ENCODE data around the gene CDKN2B-AS1. TPM values are rescaled to one million over a fixed set of nuclear protein-coding genes. Genes with fewer than 3 reads are reported as not detected.
"Not testable (repeated sequence)": the region's sequence is repeated elsewhere in the genome, so short reads cannot be mapped to it uniquely, and the experiment has no call there.

CDKN2B-AS1 gene
- polyA plus RNA-seq, 1 donor: 0.15 TPM

DNA sequence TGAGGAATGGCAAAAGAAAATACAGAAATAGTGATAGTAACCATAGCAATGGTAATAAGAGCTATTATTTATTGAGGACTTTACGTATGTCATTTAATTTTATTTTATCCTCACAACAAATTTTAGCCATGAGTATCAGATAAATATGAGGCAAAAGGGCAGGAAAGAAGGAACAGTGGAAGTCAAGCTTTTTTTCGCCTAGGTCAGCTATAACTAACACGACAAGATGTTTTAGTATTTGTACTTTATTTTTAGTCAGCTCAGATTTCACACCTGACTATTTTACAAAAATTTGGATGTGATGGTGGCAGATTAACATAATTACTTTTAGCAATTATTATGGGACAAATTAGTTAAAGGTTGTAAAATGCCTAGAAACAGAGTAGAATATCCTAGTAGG is 49.3 kb downstream of the CDKN2B-AS1 start:
- DNase-seq (ENCODE audit: low read depth): no peak

DNA sequence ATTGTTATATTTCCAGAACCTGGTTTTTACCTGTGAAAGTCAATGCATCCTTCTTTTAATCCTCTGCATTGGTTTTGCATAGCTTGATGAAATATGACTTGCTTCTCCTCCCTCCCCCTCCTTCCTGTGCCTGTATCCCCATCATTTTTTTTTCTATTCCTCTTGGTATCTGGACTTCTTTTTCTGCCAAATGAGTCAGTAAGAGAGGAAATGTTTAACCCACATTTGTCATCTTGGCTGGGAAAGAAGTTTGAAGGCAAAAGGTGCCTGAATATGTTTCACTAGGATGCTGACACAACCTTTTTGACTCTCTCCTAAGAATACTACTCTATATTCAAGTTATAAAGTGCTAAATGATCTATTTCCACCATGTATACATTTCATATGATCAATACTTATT is 50.0 kb downstream of the CDKN2B-AS1 start:
- DNase-seq (ENCODE audit: low read depth): no peak

DNA sequence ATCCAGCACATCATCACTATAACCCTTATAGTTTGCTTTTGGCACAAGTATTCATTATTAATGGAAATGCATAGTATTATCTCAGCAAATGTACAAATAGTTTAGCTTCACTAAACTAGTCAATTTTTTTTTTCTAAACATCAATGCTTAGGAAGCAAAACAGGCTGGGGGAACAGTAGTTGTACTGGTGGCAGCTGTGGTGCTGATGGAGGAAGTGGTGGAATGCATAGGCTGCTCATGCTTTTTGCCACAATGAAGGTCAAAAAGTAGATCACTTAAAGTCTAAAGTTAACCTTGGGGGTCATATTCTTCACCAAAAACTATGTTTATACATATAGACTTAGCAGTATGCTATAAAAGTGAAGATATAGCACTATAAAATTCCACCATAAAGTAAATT is 50.8 kb downstream of the CDKN2B-AS1 start:
- no peak for DNase-seq (ENCODE audit: low read depth)

DNA sequence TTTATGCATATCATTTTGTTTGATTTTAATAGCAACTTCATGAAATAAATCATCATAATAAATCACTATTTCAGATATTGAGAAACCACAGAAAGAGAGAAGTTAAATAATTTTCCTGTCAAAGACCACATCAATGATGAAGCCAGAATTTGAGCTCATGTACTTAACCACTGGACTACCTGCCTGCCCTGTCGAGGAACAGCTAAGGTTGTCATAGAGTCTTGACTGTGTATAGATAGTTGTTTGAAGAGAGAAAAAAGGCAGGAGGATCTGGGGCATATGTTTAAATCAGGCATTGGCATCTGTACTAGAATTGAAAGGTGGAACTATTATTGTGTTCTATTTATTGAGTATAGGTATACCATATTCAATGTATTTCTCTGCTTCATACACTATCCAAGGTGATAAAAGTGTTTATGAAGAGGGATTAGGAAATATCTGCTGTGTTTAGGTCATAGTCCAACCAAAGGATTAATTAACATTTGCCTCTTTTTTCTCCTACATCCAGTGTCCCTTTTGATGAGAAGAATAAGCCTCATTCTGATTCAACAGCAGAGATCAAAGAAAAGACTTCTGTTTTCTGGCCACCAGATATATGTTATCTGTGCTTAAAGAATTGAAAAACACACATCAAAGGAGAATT is 51.8 kb downstream of the CDKN2B-AS1 start:
- no peak for DNase-seq (ENCODE audit: low read depth)

DNA sequence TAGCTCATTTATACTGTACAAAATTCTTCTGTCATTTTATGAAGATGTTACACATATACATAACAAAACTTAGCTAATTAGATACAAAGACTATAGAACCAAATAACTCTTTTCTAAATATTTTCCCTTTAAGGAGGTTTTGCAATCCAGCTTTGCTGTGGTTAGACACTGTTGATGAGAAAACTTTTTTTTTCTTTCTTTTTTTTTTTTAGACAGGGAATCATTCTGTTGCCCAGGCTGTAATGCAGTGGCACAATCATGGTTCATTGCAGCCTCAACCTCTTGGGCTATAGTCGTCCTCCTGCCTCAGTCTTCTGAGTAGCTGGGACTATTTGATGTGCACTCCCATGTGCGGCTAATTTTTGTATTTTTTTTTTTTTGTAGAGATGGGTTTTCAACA is 53.0 kb downstream of the CDKN2B-AS1 start:
- DNase-seq (ENCODE audit: low read depth): no peak

DNA sequence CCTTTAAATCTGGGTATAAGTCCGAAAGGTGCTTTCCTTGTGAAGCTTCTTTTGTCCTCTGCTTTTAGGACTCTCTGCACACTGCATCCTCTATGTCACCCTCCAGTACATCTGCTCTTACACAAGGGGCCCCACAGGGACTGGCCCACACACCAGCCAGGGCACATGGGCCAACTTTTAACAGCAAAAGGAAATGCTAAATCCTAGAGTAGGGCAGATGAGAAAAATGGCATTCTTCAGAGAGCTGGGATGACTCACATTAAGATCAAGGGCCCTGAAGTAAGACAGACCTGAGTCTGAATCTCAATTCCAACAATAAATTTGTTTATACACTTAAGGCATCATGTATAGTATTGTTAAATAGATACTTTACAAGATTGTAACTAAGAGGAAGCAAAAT is 54.8 kb downstream of the CDKN2B-AS1 start:
- no peak for DNase-seq (ENCODE audit: low read depth)

DNA sequence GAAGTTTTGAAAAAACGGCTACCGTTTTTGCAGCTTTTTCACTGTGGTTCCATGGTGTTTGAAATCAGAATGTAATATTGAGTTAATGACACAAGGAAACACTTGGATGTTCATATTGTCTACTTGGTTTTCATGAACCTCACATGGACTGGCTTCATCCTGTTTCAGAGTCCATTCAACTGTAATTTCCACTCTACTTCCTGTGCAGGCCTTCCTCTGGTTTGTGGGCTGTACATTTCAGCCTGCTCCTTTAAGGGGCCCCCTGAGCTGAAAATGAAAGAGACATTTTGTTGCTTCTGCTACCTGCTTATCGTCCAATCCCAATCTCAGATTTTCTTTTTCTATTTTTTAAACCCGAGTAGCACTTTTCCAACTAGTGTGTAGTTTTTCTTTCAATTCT is 56.3 kb downstream of the CDKN2B-AS1 start:
- no peak for DNase-seq (ENCODE audit: low read depth)

DNA sequence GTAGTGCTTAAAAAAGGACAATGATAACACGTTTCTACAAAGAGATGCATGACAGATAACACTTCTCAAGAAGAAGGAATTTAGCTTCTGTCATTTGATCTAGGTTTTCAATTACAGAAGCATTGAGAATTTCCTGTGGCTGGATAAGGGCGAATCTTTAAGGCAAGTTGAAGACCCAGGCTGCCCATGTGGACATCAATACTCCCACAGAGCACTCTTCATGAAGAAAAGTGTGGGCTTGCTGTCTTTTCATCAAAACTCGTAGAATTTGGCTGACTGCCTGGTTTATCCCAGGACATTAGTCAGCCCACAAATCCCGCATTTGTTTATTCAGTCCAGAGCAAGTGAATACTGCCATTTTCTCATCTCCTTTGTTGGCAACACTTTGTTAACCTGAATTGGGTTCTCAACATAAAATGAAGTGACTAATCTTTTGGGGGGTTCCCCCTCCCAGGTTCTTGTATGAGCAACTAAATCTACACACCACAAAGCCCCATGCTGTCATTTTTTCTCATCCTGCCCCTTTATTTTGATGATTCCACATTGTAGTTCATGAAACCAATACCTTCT is 57.9 kb downstream of the CDKN2B-AS1 start:
- no peak for DNase-seq (ENCODE audit: low read depth)

DNA sequence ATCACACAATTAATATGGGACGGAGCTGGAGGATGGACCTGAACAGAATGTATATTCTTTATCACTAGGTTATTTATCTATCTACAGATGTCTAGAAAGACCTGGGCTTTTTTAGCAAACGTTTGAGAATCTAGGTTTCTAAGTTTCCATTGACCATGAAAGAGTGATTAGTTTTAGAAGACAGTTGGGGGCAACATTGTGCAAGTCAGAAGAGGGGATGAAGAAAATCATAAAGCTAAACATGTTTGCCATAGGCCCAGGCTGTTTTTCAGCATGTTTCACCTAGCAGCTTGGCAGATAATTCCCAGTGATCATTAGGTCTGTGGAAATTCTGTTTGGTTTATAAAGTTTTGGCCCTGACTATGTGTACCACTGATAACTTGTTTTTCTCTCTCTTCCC is 58.6 kb downstream of the CDKN2B-AS1 start:
- no peak for DNase-seq (ENCODE audit: low read depth)

DNA sequence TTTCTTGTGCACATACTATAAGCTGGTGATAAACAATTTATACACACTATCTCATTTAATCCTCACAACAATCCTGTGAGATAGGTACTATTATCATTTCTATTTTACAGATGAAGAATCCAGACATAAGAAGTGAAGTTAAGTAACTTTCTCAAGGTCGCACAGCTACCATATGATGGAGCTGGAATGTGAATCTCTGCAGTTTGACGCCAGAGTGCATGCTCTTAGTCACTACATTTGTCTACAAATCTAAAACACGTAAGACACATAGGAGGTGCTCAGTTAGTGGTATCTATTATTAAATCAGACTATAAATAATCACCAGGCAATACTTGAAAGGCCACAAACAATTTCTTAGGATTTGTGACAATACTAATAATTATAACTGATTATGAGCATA is 59.5 kb downstream of the CDKN2B-AS1 start:
- no peak for DNase-seq (ENCODE audit: low read depth)

DNA sequence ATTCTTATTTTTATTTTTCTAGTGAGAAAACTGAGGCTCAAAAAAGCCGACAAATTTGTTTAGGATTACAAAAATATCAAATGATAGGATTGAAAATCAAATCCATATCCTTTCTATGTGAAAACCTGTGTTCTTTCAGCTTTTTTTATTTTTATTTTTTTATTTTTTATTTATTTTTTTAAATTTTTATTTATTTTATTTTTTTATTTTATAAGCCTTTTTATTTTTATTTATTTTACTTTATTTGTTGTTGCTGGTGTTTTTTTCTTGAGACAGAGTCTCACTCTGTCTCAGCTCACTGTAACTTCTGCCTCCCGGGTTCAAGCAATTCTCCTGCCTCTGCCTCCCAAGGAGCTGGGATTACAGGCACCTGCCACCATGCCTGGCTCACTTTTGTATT is 59.9 kb downstream of the CDKN2B-AS1 start:
- no peak for DNase-seq (ENCODE audit: low read depth)

DNA sequence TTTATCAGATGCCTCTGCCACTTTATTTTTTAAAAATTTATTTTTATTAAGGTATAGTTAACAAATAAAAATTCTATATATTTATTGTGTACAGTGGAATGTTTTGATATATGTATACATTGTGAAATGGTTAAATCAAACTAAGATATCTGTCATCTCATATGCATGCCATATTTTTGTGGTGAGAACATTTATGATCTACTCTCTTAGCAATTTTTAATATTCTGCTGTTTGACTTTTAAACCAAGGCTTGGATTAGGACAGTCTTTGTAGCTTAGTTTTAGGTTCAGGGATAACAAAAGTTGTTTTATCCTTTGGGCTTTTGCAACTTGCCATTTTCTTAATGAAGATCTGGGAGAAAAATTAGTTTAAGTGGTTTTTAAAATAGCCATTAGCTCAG is 60.5 kb downstream of the CDKN2B-AS1 start:
- DNase-seq (ENCODE audit: low read depth): no peak

DNA sequence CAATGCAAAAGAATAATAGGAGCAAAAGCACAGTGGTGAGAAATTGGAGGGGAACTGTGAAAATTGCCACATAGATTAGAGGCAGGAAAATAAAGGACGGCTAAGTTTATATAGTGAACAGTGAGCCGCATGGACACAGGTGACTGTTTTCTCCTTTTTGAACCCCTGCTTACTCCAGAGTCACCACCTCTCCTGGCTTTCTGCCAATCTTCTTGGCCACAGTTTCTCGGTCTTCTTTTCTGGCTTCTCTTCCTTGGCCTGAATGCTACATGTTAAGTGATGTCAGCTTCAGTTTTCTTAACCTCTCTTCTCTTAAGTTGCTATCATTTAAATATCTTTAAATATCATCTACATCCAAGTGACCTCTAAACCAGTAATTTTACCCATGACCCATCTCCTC is 61.8 kb downstream of the CDKN2B-AS1 start:
- DNase-seq (ENCODE audit: low read depth): no peak

DNA sequence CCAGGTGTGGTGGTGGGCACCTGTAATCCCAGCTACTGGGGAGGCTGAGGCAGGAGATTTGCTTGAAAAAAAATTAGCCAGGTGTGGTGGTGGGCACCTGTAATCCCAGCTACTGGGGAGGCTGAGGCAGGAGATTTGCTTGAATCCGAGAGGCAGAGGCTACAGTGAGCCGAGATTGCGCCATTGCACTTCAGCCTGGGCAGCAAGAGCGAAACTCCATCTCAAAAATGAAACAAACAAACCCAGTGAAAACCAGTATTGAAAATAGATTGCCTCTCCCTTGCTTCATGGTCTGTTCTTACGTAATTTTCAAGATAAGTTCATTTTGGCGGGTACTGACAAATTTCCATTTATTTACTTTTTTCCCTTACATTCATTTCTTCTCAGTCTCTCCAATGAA is 63.4 kb downstream of the CDKN2B-AS1 start:
- DNase-seq (ENCODE audit: low read depth): not testable (repeated sequence)

DNA sequence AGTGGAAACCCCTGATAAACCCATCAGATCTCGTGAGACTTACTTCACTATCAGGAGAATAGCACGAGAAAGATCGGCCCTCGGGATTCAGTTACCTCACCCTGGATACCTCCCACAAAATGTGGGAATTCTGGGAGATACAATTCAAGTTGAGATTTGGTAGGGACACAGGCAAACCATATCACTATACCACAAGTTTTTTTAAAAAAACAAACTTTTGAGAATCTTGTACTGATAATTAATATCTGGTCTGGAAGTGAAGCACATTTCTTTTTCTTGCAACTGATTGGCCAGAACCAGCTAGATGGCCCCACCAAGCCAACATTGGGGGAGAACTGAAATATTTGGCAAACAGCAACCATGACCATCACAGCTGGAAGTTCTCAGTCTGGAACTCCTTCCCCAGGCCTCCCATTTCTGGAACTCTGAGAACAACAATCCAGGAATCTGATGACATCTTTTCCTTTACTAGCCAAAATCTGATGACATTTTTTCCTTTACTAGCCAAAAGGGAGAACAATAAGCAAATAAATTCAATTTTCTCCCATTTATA is 66.3 kb downstream of the CDKN2B-AS1 start:
- DNase-seq (ENCODE audit: low read depth): no peak

DNA sequence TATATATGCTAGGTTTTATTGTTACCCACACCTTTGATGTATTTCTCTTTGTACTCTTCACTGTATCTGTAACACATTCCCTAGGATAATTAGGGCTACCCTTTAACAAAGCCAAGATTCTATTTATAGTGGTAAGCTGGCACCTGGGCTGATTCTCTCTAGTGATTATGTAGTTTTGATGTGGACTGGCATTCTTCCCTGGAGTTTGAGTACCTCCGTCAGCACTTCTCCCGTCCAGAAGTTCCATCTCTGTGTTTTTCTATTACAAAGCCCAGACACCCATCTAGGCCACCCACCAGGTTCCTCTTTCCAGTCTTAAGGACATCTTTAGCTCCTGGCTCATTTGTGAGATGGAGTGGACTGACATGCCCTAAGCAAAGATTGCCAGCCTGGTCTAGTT is 70.4 kb downstream of the CDKN2B-AS1 start:
- DNase-seq (ENCODE audit: low read depth): no peak

DNA sequence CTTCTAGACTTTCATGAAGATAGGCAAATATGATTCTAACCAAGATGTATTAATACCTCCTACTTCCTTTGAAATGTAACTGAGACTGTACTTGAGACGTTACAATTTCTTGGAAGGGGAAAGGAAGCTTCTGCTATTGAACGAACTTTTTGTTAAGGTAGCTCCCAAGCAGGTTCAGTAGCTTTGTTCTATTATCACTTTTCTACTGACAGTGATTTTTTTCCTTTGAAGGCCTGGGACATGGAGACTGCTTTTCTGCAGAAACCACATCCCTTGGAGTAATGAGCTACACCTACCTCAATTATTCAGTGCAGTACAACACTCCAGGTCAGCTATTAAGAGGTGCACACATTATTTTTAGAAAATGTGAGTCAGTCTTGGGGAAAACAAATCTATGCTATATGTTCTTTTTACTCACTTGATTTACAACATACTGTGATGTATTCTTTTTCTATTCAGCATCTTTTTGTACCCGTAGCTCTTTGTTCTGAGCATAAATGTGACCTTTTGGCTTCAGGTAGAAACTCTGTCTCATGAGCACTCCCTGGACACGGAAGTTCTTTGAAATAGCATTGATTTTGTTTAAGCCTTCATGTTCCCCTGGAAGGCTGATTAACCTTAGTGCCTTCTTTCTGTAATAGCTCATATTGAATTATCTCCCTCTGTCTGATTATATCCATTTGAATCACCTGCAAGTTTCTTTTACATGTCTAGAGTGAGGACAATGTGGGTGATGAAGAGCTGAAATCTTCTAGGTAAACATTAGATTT is 71.0 kb downstream of the CDKN2B-AS1 start:
- DNase-seq (ENCODE audit: low read depth): no peak

DNA sequence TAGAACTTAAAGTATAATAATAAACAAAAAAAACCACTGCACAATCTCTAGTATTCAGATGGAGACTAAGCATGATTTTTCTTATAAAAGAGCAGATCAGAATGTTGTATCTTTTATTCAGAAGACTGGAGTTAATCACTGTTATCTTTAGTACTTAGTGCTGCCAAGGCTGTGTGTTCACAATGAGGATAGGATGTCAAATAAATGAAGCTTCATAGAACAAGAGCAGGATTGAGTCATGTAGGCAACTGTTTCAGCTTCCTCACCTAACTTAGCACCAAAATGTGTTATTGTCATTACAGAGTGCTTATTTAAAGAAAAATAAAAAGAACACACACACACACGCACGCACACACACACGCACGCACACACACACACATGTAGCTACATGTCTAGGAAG is 72.6 kb downstream of the CDKN2B-AS1 start:
- no peak for DNase-seq (ENCODE audit: low read depth)

DNA sequence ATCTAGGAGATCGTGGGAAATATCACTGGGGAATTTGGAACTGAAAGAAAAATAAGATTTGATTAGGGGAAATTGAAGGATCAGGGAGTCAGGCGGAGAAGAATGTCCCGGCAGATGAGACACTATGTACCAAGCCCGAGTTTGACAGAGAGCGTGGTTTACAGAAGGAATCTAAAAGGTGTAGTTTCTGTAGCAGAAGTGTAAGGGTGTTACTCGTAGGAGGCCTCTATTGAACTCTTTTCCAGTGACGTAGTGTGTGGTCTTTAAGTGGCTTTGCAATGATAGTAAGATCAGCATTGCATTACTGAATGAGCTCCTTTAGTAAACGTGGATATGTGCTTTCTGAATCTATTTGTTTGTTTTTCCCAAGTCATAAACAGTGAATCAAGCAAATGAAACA is 73.8 kb downstream of the CDKN2B-AS1 start:
- no peak for DNase-seq (ENCODE audit: low read depth)

DNA sequence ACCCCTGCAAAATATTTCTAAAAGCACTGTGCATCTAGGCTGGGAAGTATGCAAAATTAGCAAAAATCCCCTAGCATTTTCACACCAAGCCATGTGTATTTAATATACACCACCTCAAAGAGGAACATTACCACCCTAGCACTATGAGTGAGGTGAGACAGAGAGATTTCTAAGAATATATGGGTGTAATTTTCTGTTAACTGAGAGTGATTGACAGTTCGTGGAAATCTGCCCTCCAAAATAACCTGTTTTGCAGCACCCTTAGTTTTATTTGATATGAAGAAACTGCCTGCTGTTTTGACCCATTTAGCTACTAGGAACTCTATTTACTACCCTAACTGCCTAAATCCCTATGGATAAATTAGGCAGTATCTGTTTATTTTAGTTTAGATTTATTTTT is 78.8 kb downstream of the CDKN2B-AS1 start:
- no peak for DNase-seq (ENCODE audit: low read depth)

DNA sequence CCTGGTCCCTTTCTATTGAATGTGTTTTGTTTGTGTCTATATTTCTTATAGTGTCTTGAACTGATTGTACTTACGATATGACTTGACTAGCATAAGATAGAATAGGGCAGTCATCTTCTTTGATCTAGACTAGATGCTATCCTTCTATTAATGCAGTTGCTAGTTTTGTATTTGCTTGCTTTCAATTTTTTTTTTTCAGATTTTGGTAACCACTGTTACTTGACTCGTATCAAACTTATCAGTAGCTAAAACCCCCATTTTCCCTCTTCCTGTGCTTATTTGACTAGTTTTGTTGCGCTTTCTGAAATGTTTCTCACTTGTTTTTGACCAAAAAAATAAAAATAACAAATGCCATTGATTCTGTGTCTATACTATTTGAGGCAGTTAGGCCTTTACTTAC is 83.5 kb downstream of the CDKN2B-AS1 start:
- DNase-seq (ENCODE audit: low read depth): no peak

DNA sequence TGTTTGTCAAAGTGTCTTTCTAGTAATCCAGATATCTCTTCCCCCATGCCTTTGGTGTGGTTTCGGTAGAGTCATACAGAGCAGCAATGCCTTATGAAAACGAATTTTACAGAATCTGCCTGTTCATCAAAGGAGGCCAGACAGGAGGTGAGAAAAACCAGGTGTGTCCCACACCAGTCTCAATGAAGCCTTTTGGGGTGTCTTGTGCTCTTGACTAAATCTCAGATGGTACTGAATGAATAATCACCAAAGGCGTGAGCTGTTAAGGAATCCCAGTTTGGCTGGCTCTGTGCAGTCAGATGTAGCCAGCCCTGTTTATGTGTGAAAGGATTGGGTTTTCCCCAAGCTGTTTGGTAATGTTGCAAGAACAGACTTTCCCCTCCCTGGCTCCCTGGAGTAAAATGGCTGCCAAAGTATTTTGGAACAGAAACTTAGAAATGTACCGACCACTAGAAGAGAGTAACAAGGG is 85.3 kb downstream of the CDKN2B-AS1 start:
- DNase-seq (ENCODE audit: low read depth): no peak

All from forelimb muscle (tissue), 1 donor.